ENCODE measurements around the gene YES1.
"Not testable (repeated sequence)": the region's sequence is repeated elsewhere in the genome, so short reads cannot be mapped to it uniquely, and the experiment has no call there.

The YES1 gene

GRCh38 chr18:778194-778927 lies 33.7 kb downstream of the YES1 start:
- DNase-seq: no peak

- DNase-seq: no peak
Measured at GRCh38 chr18:777021-777420, 35.0 kb downstream of the YES1 start.

GRCh38 chr18:776044-776443 lies 36.0 kb downstream of the YES1 start:
- DNase-seq: not testable (repeated sequence)

GRCh38 chr18:774811-775210 lies 37.2 kb downstream of the YES1 start:
- no peak for DNase-seq

GRCh38 chr18:773980-774624 lies 37.9 kb downstream of the YES1 start:
- no peak for DNase-seq

- no peak for DNase-seq
Measured at GRCh38 chr18:770583-770961, 41.5 kb downstream of the YES1 start.

- DNase-seq: no peak
Measured at GRCh38 chr18:767961-768360, 44.1 kb downstream of the YES1 start.

- DNase-seq: no peak
Measured at GRCh38 chr18:767084-767882, 44.8 kb downstream of the YES1 start.

- no peak for DNase-seq
Measured at GRCh38 chr18:766550-766860, 45.5 kb downstream of the YES1 start.

- no peak for DNase-seq
Measured at GRCh38 chr18:765764-766549, 46.1 kb downstream of the YES1 start.

GRCh38 chr18:759864-760263 lies 52.2 kb downstream of the YES1 start:
- not testable (repeated sequence) for DNase-seq

GRCh38 chr18:755506-755905 lies 56.5 kb downstream of the YES1 start:
- DNase-seq: no peak

- DNase-seq: no peak
Measured at GRCh38 chr18:754656-755055, 57.4 kb downstream of the YES1 start.

- no peak for DNase-seq
Measured at GRCh38 chr18:750456-750855, 61.6 kb downstream of the YES1 start.

GRCh38 chr18:744832-745597 lies 67.0 kb downstream of the YES1 start:
- DNase-seq: no peak

- peak; percentile 10 for DNase-seq
Measured at GRCh38 chr18:741931-742512, 70.0 kb downstream of the YES1 start.

GRCh38 chr18:732371-732770 lies 79.7 kb downstream of the YES1 start:
- no peak for DNase-seq

- DNase-seq: no peak
Measured at GRCh38 chr18:731185-731584, 80.9 kb downstream of the YES1 start.

- no peak for DNase-seq
Measured at GRCh38 chr18:730692-731091, 81.3 kb downstream of the YES1 start.

- DNase-seq: not testable (repeated sequence)
Measured at GRCh38 chr18:730120-730519, 81.9 kb downstream of the YES1 start.

GRCh38 chr18:725646-726045 lies 86.4 kb downstream of the YES1 start:
- no peak for DNase-seq

GRCh38 chr18:723541-724080 lies 88.4 kb downstream of the YES1 start:
- no peak for DNase-seq
